Gastrocnemius medialis (tissue), 4 donors: ENCODE results near the gene INMT. TPM values are rescaled to one million over a fixed set of nuclear protein-coding genes. Genes with fewer than 3 reads are reported as not detected.
A peak's percentile ranks its signal among the peaks of the same experiment; 100 is the strongest.

Source experiments
- ATAC-seq, 2 donors: fragments of 150-250 bp; one replicate each; pipeline ENCODE4 v1.9.1; 2016
- DNase-seq, 2 donors: peaks; one replicate each; pipeline ENCODE4 v3.0.0-alpha.2; 2019
- H3K27ac ChIP-seq, 4 donors: fragments of 200-600 bp; sonication (generic); 1 replicate in 1 of 4; 2 replicates in 3 of 4; pipeline ENCODE4 v1.5.1; 2016 to 2018; ENCODE audit warnings: mild to moderate bottlenecking in 2 of 4, moderate library complexity in 1 of 4
- H3K27me3 ChIP-seq, 3 donors: fragments of 200-600 bp; sonication (generic) in 2 of 3; 1 replicate in 1 of 3; 2 replicates in 2 of 3; pipeline versions ENCODE4 v1.5.1 to v1.6.0; 2016 to 2019; ENCODE audit warnings: mild to moderate bottlenecking in 1 of 3, moderate library complexity in 1 of 3
- H3K36me3 ChIP-seq, 2 donors: fragments of 200-600 bp; sonication (generic) in 1 of 2; one replicate each; pipeline ENCODE4 v1.5.1; 2017 to 2018
- H3K4me1 ChIP-seq, 2 donors: fragments of 200-600 bp; sonication (generic) in 1 of 2; one replicate each; pipeline ENCODE4 v1.5.1; 2016 to 2017; ENCODE audit warnings: mild to moderate bottlenecking in 2 of 2
- H3K4me3 ChIP-seq, 4 donors: fragments of 200-600 bp; sonication (generic) in 3 of 4; 1 replicate in 1 of 4; 2 replicates in 3 of 4; pipeline ENCODE4 v1.5.1; 2016 to 2019; ENCODE audit warnings: mild to moderate bottlenecking in 2 of 4
- H3K9me3 ChIP-seq, 3 donors: fragments of 200-600 bp; sonication (generic) in 2 of 3; 1 replicate in 1 of 3; 2 replicates in 2 of 3; pipeline ENCODE4 v1.5.1; 2016 to 2019
- POLR2A ChIP-seq, 2 donors: fragments of 450-650 bp; IDR thresholded peaks; one replicate each; pipeline ENCODE4 v1.6.1; 2017; ENCODE audit warnings: antibody characterized with exemption in 2 of 2, mild to moderate bottlenecking in 2 of 2, moderate library complexity in 2 of 2
- in situ Hi-C, 4 donors: fragments of 200-750 bp; cut with MboI; loops; one replicate each; pipeline versions ENCODE4 v1.15.0 to v1.8.0; 2017; ENCODE audit warnings: low sequenced_read_pairs in 4 of 4
- intact Hi-C: fragments of 100-400 bp; cut with DNase I; formaldehyde crosslinking; loops from one replicate; pipeline ENCODE4 v1.15.1; 2023; ENCODE audit warnings: low total_unique reads
- total RNA-seq, 4 donors: library from RNA; depleted of rRNA; stranded (reverse); fragments of >200 nt; gene quantifications; one replicate each; pipeline versions ENCODE4 v1.1.0 to v1.2.3, GENCODE V29; 2016
- TF ChIP-seq, protein P1 (sequence below), 5 experiments: fragments of 450-650 bp in 3 of 5; fragments of 200-600 bp in 2 of 5; sonication (generic) in 2 of 5; IDR thresholded peaks in 4 of 5; conservative IDR thresholded peaks in 1 of 5; 1 replicate in 4 of 5; 2 replicates in 1 of 5; pipeline ENCODE4 v1.5.1; 2016 to 2019; ENCODE audit warnings: antibody characterized with exemption in 5 of 5, mild to moderate bottlenecking in 3 of 5, moderate library complexity in 3 of 5

INMT gene
- total RNA-seq, 4 donors from 2014 or later, result 1.9 to 8.6 (median 5.5) TPM

- no peak for TF ChIP-seq POLR2A (IDR thresholded peaks at IDR 0.05)
- TF ChIP-seq, protein P1, sequence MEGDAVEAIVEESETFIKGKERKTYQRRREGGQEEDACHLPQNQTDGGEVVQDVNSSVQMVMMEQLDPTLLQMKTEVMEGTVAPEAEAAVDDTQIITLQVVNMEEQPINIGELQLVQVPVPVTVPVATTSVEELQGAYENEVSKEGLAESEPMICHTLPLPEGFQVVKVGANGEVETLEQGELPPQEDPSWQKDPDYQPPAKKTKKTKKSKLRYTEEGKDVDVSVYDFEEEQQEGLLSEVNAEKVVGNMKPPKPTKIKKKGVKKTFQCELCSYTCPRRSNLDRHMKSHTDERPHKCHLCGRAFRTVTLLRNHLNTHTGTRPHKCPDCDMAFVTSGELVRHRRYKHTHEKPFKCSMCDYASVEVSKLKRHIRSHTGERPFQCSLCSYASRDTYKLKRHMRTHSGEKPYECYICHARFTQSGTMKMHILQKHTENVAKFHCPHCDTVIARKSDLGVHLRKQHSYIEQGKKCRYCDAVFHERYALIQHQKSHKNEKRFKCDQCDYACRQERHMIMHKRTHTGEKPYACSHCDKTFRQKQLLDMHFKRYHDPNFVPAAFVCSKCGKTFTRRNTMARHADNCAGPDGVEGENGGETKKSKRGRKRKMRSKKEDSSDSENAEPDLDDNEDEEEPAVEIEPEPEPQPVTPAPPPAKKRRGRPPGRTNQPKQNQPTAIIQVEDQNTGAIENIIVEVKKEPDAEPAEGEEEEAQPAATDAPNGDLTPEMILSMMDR (IDR thresholded peaks at IDR 0.05 in 4 of 5, conservative IDR thresholded peaks at IDR 0.05 in 1 of 5), result no peak
- no peaks in the 10 kb centered on the region for H3K36me3 ChIP-seq
- in situ Hi-C loops (no loop called here), intact Hi-C loops (no loop called here)
- ATAC-seq (no peak), DNase-seq (no peak)
- peak overlapping the region; percentile 25 to 57 (median 38) for H3K27ac ChIP-seq
- H3K4me3 ChIP-seq, result no peak overlapping the region
- H3K27me3 ChIP-seq, result no peaks in the 10 kb centered on the region
- H3K4me1 ChIP-seq, result peaks cover 4 to 23% of the 10 kb centered on the region in 2 donors
- no peaks in the 10 kb centered on the region for H3K9me3 ChIP-seq
Measured at GRCh38 chr7:30797176-30798040, 45.5 kb downstream of the INMT start.

DNA sequence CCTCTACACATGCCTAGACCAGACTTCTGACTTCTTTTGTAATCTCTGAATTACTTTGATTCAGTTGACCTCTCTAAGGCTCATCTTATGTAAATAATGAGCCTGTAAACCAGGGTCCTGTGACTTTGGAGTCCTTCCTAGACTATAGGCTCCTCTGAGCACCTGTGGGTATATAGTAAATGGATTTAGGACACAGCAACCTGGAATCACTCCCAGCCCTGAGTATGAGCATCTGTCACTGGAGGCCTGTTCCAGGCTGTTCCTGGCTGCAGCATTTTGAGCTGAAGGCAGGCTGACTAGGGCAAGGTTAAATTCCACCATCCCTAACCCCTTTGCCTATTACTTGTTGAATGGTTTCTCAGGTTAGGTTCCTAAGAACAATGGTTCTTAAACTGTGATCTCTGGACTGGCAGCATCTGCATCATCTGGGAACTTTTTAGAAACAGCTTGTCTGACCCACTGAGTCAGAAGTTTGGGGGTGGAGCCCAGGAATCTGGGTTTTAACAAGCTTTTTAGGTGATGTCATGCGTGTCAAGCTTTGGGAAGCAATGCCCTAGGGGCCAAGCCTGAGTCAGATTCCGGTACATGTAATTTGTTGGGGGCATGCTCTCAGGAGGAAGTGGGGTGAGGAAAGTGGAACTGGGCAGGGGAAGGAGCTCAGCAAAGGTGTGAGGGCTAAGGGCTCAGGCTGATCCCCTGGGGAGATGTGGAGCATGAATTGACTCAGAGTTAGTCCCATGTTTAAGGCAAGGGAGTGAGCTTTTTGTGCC lies 47.5 kb downstream of the INMT start:
- TF ChIP-seq, protein P1 (IDR thresholded peaks at IDR 0.05 in 4 of 5, conservative IDR thresholded peaks at IDR 0.05 in 1 of 5), result no peak
- no peak for TF ChIP-seq POLR2A (IDR thresholded peaks at IDR 0.05)
- peak; percentile 18 to 57 for ATAC-seq
- DNase-seq, result peak; percentile 43 to 67
- H3K27ac ChIP-seq, result peak overlapping the region in 3 of 4 donors; percentile 24 to 61 (median 39)
- no peaks in the 10 kb centered on the region for H3K36me3 ChIP-seq
- no peaks in the 10 kb centered on the region for H3K27me3 ChIP-seq
- H3K4me1 ChIP-seq, result peaks cover 12 to 39% of the 10 kb centered on the region in 2 donors
- H3K4me3 ChIP-seq, result no peak overlapping the region
- in situ Hi-C loops (no loop called here), intact Hi-C loops (no loop called here)
- no peaks in the 10 kb centered on the region for H3K9me3 ChIP-seq

DNA sequence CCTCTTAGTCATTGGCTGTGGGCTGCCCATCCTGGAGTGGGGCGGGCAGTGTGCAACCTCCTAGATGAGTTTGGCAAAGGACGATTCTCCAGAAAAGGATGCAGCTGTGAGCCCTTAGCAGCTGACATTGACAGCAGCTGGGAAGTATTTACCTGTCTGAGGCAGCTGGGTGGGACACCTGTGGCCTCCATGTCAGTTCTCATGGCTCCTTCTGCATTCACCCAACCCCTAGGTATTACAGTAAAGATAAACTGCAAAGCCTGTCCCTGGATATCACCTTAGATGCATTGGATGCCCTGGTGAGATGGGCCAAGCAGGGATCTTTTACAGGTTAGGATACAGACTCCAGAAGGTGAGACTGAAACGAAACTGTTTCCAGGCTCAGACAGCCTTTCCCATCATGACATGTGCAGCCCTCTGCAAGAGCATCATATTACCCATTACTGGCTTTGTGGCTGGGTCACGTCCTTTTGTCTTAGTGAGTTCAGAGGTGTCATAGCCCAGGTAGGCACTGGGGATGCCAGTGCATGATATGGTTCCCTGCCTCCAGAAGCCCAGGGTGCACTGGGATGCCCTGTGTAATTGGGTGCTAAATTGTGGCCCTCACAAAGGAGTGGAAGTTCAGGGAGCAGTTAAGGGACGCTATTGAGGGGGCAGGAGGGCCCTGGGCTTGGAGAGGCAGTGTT lies 48.2 kb downstream of the INMT start:
- no peaks in the 10 kb centered on the region for H3K27me3 ChIP-seq
- H3K36me3 ChIP-seq, result no peaks in the 10 kb centered on the region
- TF ChIP-seq, protein P1 (IDR thresholded peaks at IDR 0.05 in 4 of 5, conservative IDR thresholded peaks at IDR 0.05 in 1 of 5), result no peak
- no peak for TF ChIP-seq POLR2A (IDR thresholded peaks at IDR 0.05)
- H3K27ac ChIP-seq, result peak overlapping the region in 3 of 4 donors; percentile 24 to 39 (median 31)
- H3K4me3 ChIP-seq, result no peak overlapping the region
- H3K9me3 ChIP-seq, result no peaks in the 10 kb centered on the region
- DNase-seq (no peak), ATAC-seq (no peak)
- H3K4me1 ChIP-seq, result peaks cover 12 to 39% of the 10 kb centered on the region in 2 donors
- in situ Hi-C loops (loop anchor here (5.0 to 10.0 kb wide), 5 partner anchors 172 to 327 kb away; no protein-coding TSS in a partner anchor), intact Hi-C loops (loop anchor here (1.0 to 10.0 kb wide), 3 partner anchors 135 to 322 kb away; partner anchors contain the start of gene ADCYAP1R1)

- Histone ChIP-seq H3K27ac (peak overlapping the region in 1 of 4 donors; percentile 60), H3K9me3 (no peaks in the 10 kb centered on the region), H3K4me1 (peaks cover 12 to 39% of the 10 kb centered on the region in 2 donors), H3K27me3 (no peaks in the 10 kb centered on the region), H3K36me3 (no peaks in the 10 kb centered on the region), H3K4me3 (no peak overlapping the region)
- DNase-seq (peak; percentile 42 to 54), ATAC-seq (peak; percentile 86)
- intact Hi-C loops, result loop anchor here (1.0 to 10.0 kb wide), 4 partner anchors 134 to 321 kb away; partner anchors contain the start of gene ADCYAP1R1
- TF ChIP-seq, protein P1 (IDR thresholded peaks at IDR 0.05 in 4 of 5, conservative IDR thresholded peaks at IDR 0.05 in 1 of 5), result peak; percentile 64 to 75 (median 71)
- no peak for TF ChIP-seq POLR2A (IDR thresholded peaks at IDR 0.05)
- in situ Hi-C loops, result loop anchor here (5.0 to 10.0 kb wide), 5 partner anchors 171 to 326 kb away; no protein-coding TSS in a partner anchor
Measured at GRCh38 chr7:30800785-30801252, 48.9 kb downstream of the INMT start.
